Duodenal mucosa (tissue), 2 donors: Measurements from ENCODE around the gene MTX1.

Experiments used
- H3K27ac ChIP-seq: one replicate; pipeline ENCODE4 v1.7.0; 2013; ENCODE audit warnings: low read depth, low read length
- H3K27me3 ChIP-seq, 2 donors: one replicate each; pipeline ENCODE4 v1.7.0; 2013; ENCODE audit warnings: low read length in 2 of 2, control low read depth in 1 of 2; ENCODE audit not compliant: insufficient read depth in 2 of 2, control insufficient read depth in 1 of 2
- H3K36me3 ChIP-seq, 2 donors: one replicate each; pipeline ENCODE4 v1.7.0; 2013; ENCODE audit warnings: low read length in 2 of 2, control low read depth in 1 of 2; ENCODE audit not compliant: insufficient read depth in 2 of 2, control insufficient read depth in 1 of 2
- H3K4me1 ChIP-seq, 2 donors: one replicate each; pipeline ENCODE4 v1.7.0; 2013; ENCODE audit warnings: low read length in 2 of 2, control low read depth in 1 of 2; ENCODE audit not compliant: insufficient read depth in 2 of 2, control insufficient read depth in 1 of 2
- H3K4me3 ChIP-seq, 2 donors: one replicate each; pipeline ENCODE4 v1.7.0; 2013; ENCODE audit warnings: low read length in 2 of 2, low read depth in 1 of 2
- H3K9ac ChIP-seq, 2 donors: one replicate each; pipeline ENCODE4 v1.7.0; 2013; ENCODE audit warnings: low read length in 2 of 2, low read depth in 1 of 2
- H3K9me3 ChIP-seq, 2 donors: one replicate each; pipeline ENCODE4 v1.7.0; 2013; ENCODE audit warnings: low read length in 2 of 2, control low read depth in 1 of 2; ENCODE audit not compliant: control insufficient read depth in 1 of 2

MTX1 gene

DNA sequence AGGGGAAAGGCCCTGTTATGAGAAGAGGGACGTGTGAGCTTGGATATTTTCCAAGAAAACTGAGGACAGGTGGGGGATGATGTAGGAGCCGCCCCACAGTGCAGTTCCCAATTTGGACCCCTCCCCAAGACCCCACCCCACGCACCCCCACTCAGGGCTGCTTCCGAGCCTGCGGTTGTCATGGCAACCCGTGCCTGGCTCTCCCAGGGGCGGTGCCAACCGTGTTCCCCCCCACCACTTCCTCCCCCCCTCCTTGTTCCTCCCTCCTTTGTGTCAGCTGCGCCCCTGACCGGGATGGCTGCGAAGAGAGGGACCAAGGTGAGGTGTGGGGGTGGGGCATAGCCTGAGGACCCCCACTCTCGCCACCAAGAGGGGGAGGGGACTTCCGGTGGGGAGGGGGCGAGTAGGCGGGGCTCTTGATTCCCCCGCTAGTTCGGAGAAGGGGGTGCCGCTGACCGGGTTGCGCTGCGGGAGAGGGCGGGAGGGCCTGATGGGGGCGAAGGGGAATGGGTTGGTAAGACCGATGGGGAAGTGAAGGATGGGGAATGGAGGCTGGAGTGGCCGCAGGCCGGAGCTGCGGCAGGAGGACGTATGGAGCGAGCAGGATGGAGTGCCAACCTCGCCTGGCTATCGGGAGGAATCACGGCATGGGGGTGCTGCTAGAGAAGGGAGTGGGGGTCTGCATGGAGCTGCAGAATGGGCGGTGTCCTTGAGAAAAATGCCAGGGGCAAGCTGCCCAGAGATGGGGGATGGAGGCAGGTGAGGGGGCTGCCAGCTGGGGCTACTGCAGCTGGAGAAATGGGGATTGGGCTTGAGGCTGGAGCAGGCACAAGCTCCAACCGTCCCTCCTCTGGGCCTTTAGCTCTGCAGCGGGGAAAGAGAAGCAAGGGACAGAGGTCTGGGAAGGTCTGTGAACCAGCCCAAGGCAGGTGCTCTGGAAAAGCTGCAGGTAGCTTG is 33.9 kb upstream of the MTX1 start:
- Histone ChIP-seq H3K4me3 (peak overlapping the region in 1 of 2 donors; percentile 25), H3K9me3 (no peaks in the 10 kb centered on the region), H3K27ac (no peak overlapping the region)

DNA sequence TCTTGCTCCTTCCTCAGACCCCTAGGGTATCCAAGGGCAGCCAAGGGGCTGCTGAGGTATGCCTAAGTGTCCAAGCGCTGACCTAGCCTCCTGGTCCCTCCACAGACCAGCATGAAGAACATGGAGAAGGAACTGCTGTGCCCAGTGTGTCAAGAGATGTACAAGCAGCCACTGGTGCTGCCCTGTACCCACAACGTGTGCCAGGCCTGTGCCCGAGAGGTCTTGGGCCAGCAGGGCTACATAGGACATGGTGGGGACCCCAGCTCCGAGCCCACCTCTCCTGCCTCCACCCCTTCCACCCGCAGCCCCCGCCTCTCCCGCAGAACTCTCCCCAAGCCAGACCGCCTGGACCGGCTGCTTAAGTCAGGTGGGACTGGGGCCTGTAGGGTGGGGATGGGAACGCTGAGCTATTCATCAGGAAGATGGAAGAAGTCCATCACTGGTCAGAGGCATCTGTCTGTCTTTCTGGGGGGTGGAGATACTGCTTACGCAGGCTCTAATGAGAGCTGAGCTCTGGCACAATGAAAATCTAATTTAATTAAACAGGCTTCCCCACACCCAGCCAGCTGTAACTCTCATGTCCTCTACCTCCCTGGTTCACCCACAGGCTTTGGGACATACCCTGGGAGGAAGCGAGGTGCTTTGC is 33.1 kb upstream of the MTX1 start:
- no peak overlapping the region for H3K9ac ChIP-seq
- H3K9me3 ChIP-seq: no peaks in the 10 kb centered on the region
- H3K27me3 ChIP-seq: no peaks in the 10 kb centered on the region
- peaks cover 0 to 1% of the 10 kb centered on the region in 2 donors for H3K36me3 ChIP-seq
- peaks cover 33 to 50% of the 10 kb centered on the region in 2 donors for H3K4me1 ChIP-seq
- H3K27ac ChIP-seq: no peak overlapping the region
- H3K4me3 ChIP-seq: no peak overlapping the region

More for the DNA sequence above, 33.9 kb upstream of the MTX1 start:
- Histone ChIP-seq H3K4me1 (peaks cover 32 to 50% of the 10 kb centered on the region in 2 donors), H3K9ac (no peak overlapping the region), H3K36me3 (peaks cover 0 to 7% of the 10 kb centered on the region in 2 donors), H3K27me3 (no peaks in the 10 kb centered on the region)

DNA sequence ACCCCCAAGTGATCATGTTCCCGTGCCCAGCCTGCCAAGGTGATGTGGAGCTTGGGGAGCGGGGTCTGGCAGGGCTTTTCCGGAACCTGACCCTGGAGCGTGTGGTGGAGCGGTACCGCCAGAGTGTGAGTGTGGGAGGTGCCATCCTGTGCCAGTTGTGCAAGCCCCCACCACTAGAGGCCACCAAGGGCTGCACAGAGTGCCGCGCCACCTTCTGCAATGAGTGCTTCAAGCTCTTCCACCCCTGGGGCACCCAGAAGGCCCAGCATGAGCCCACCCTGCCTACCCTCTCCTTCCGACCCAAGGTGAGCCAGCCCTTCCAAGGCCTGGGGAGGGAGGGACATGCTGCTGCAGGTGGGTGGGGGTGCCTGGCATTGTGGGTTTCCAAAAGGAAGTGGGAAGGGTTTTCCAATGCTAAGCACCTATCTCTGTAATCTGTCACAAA is 32.5 kb upstream of the MTX1 start:
- Histone ChIP-seq H3K27ac (no peak overlapping the region), H3K4me1 (peaks cover 33 to 50% of the 10 kb centered on the region in 2 donors), H3K9ac (no peak overlapping the region), H3K27me3 (no peaks in the 10 kb centered on the region), H3K36me3 (no peaks in the 10 kb centered on the region), H3K4me3 (no peak overlapping the region), H3K9me3 (no peaks in the 10 kb centered on the region)

DNA sequence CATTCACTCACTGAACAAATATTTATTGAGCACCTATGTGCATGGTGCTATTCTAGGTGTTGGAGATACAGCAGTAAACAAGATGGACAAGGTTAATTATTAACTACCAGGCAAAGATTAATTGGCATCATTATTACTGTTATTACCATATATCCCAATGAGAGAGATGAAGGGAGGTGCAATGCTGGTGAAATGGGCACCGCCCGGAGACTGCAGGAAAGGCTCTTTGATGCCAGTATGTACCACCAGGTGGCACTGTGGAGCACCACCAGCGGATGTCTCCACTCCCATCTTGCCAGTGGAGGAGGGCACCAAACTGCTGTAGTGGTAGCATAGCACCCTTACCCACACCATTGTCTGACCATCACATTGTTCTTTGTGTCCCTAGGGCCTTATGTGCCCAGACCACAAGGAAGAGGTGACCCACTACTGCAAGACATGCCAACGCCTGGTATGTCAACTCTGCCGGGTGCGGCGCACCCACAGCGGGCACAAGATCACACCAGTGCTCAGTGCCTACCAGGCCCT is 31.9 kb upstream of the MTX1 start:
- Histone ChIP-seq H3K27ac (no peak overlapping the region), H3K4me1 (peaks cover 37 to 55% of the 10 kb centered on the region in 2 donors), H3K9ac (no peak overlapping the region)

DNA sequence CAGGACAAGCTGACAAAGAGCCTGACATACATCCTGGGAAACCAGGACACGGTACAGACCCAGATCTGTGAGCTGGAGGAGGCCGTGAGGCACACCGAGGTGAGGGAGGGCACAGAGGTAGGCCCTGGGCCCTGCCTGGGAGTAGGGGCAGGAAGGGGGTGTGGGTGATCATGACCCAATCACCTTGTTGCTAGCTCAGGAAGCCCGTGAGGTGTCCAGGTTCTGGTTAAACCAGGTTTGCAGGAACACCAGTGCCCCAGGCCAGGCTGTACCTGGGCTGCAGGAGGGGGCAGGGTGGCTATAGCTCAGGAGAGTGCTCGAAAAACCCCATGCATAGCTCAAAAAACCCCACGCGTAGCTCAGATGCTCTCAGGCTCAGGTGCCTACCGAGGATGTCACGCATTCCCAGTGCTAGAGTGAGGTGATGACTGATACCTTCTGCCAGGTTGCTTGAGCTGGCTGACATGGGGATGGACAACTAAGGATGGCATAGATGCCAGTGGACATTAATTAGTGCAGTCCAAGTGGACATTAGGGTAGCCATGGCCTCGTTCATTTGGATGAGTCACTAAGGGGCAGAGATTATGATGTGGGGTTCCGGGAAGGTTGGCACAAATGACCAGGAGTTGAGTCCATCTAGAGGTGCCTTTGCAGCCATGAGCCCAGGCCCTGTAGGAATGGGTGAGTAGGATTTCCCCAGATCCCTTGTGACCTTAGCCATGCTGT is 31.1 kb upstream of the MTX1 start:
- Histone ChIP-seq H3K4me1 (peaks cover 31 to 52% of the 10 kb centered on the region in 2 donors), H3K9ac (no peak overlapping the region), H3K27ac (no peak overlapping the region)

More for the DNA sequence above, 31.9 kb upstream of the MTX1 start:
- H3K27me3 ChIP-seq: no peaks in the 10 kb centered on the region
- H3K4me3 ChIP-seq: no peak overlapping the region
- no peaks in the 10 kb centered on the region for H3K9me3 ChIP-seq
- H3K36me3 ChIP-seq: no peaks in the 10 kb centered on the region

DNA sequence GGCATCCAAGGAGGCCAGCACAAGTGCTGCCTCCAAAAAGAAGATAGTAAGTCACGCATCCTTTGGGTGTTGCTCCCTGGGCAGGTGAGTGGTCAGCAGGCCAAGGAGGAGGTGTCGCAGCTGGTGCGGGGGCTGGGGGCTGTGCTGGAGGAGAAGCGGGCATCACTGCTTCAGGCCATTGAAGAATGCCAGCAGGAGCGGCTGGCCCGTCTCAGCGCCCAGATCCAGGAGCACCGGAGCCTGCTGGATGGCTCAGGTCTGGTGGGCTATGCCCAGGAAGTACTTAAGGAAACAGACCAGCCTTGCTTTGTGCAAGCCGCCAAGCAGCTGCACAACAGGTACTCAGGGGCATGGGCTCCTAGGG is 30.6 kb upstream of the MTX1 start:
- Histone ChIP-seq H3K36me3 (no peaks in the 10 kb centered on the region), H3K27ac (no peak overlapping the region), H3K27me3 (no peaks in the 10 kb centered on the region), H3K4me3 (no peak overlapping the region), H3K4me1 (peaks cover 29 to 51% of the 10 kb centered on the region in 2 donors), H3K9ac (no peak overlapping the region), H3K9me3 (no peaks in the 10 kb centered on the region)

More for the DNA sequence above, 31.1 kb upstream of the MTX1 start:
- Histone ChIP-seq H3K9me3 (no peaks in the 10 kb centered on the region), H3K36me3 (no peaks in the 10 kb centered on the region), H3K27me3 (no peaks in the 10 kb centered on the region), H3K4me3 (no peak overlapping the region)

DNA sequence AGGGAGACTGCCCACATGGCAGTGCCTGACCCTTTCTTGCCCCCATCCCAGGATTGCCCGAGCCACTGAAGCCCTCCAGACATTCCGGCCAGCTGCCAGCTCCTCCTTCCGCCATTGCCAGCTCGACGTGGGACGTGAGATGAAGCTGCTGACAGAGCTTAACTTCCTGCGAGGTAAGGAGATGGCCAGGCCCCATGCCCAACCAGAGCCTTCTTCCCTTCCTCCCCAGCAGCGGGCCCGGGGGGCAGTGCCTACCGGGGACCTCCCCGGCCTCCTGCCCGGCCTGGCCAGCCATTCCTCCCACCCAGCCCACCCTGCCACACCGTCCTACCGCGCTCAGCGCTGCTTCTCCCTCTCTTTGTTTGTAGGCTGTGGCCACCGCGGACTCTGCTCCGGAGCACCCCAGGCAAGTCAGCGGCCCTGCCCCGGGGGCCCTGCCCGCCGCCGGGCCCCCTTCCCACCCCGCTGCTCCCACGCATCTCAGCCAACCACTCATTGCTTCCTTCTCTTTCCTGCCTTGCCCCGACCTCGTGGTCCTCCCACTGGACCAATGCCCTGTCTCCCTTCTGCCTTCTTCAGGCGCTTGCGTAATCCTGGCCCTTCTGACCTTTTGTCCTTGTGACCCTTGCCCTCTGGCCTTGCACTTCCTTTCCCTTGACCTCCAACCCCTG is 29.9 kb upstream of the MTX1 start:
- Histone ChIP-seq H3K4me3 (no peak overlapping the region), H3K27ac (no peak overlapping the region), H3K27me3 (no peaks in the 10 kb centered on the region), H3K9ac (no peak overlapping the region), H3K4me1 (peaks cover 25 to 47% of the 10 kb centered on the region in 2 donors), H3K9me3 (no peaks in the 10 kb centered on the region), H3K36me3 (no peaks in the 10 kb centered on the region)

DNA sequence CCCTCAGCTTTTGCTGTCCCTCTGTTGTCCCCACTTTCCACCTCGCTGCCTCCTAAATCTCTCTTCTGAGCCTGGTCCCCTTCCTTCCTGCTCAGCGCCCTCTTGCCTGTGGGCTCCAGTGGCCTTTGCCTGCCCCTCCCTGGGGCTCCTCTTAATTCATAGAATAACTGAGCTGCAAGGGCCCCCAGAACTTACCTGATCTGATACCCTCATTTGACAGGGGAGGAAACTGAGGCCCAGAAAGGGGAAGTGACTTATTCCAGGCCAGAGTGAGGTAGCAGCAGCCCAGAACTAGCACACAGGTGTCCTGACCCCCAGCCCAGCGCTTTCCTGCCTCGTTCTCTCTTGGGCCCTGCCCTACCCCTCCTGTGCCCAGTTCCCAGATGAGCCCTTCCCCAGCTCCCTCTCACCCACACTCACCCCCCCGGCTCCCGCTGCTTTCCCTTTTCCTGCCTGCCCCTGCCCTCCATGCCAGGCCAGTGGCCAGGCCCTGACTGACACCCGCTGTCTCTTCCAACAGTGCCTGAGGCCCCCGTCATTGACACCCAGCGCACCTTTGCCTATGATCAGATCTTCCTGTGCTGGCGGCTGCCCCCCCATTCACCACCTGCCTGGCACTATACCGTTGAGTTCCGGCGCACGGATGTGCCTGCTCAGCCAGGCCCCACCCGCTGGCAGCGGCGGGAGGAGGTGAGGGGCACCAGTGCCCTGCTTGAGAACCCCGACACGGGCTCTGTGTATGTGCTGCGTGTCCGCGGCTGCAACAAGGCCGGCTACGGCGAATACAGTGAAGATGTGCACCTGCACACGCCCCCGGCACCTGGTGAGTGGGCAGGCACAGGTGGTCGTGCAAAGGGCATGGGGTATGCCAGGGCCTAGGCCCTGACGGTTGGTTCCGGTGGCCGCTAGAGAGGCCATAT is 29.1 kb upstream of the MTX1 start:
- H3K27me3 ChIP-seq: no peaks in the 10 kb centered on the region
- H3K9me3 ChIP-seq: no peaks in the 10 kb centered on the region
- no peaks in the 10 kb centered on the region for H3K36me3 ChIP-seq
- H3K4me1 ChIP-seq: peaks cover 27 to 42% of the 10 kb centered on the region in 2 donors
- H3K27ac ChIP-seq: no peak overlapping the region
- no peak overlapping the region for H3K9ac ChIP-seq
- H3K4me3 ChIP-seq: no peak overlapping the region
